ENCODE measurements around the gene IMP3.

The IMP3 gene

GRCh38 chr15:75663931-75664421 lies 24.0 kb upstream of the IMP3 start:
- ATAC-seq = no peak
- TF ChIP-seq GLIS3 (CRISPR knock-in tag; IDR thresholded peaks at IDR 0.05) (no peak), ZFP3 (CRISPR knock-in tag; IDR thresholded peaks at IDR 0.05) (no peak), ZFP30 (CRISPR knock-in tag; IDR thresholded peaks at IDR 0.05) (no peak), TOX (CRISPR knock-in tag; IDR thresholded peaks at IDR 0.05; ENCODE audit: borderline replicate concordance) (no peak), BACH2 (CRISPR knock-in tag; IDR thresholded peaks at IDR 0.05; ENCODE audit: borderline replicate concordance) (no peak), TSHZ2 (CRISPR knock-in tag; IDR thresholded peaks at IDR 0.05) (no peak), PATZ1 (CRISPR knock-in tag; IDR thresholded peaks at IDR 0.05; ENCODE audit: borderline replicate concordance) (no peak), ZNF70 (CRISPR knock-in tag; IDR thresholded peaks at IDR 0.05) (no peak), ZC3H10 (CRISPR knock-in tag; IDR thresholded peaks at IDR 0.05) (no peak), SNAI2 (CRISPR knock-in tag; IDR thresholded peaks at IDR 0.05) (no peak), PPARA (CRISPR knock-in tag; IDR thresholded peaks at IDR 0.05; ENCODE audit: borderline replicate concordance) (no peak), CSRNP3 (CRISPR knock-in tag; IDR thresholded peaks at IDR 0.05) (no peak), POU6F1 (CRISPR knock-in tag; IDR thresholded peaks at IDR 0.05; ENCODE audit: borderline replicate concordance, low read depth) (no peak), CSDC2 (CRISPR knock-in tag; IDR thresholded peaks at IDR 0.05) (no peak), RARB (CRISPR knock-in tag; IDR thresholded peaks at IDR 0.05) (no peak), ZNF8 (CRISPR knock-in tag; IDR thresholded peaks at IDR 0.05) (no peak), TCF4 (CRISPR knock-in tag; IDR thresholded peaks at IDR 0.05; ENCODE audit: borderline replicate concordance) (no peak)

- ATAC-seq = no peak
Measured at GRCh38 chr15:75662823-75663519, 22.9 kb upstream of the IMP3 start.

More at GRCh38 chr15:75662823-75663519, 22.9 kb upstream of the IMP3 start:
- no peak for TF ChIP-seq RARB (CRISPR knock-in tag; IDR thresholded peaks at IDR 0.05)
- no peak for TF ChIP-seq PATZ1 (CRISPR knock-in tag; IDR thresholded peaks at IDR 0.05; ENCODE audit: borderline replicate concordance)
- TF ChIP-seq ZFP3 (CRISPR knock-in tag; IDR thresholded peaks at IDR 0.05) = no peak
- no peak for TF ChIP-seq CSRNP3 (CRISPR knock-in tag; IDR thresholded peaks at IDR 0.05)
- no peak for TF ChIP-seq ISL1 (CRISPR knock-in tag; IDR thresholded peaks at IDR 0.05)
- TF ChIP-seq PPARA (CRISPR knock-in tag; IDR thresholded peaks at IDR 0.05; ENCODE audit: borderline replicate concordance) = no peak
- no peak for TF ChIP-seq OSR1 (CRISPR knock-in tag; IDR thresholded peaks at IDR 0.05)
- no peak for TF ChIP-seq ZC3H10 (CRISPR knock-in tag; IDR thresholded peaks at IDR 0.05)
- no peak for TF ChIP-seq GLIS3 (CRISPR knock-in tag; IDR thresholded peaks at IDR 0.05)
- no peak for TF ChIP-seq ZFP30 (CRISPR knock-in tag; IDR thresholded peaks at IDR 0.05)
- TF ChIP-seq ESRRG (CRISPR knock-in tag; IDR thresholded peaks at IDR 0.05) = no peak
- TF ChIP-seq TOX (CRISPR knock-in tag; IDR thresholded peaks at IDR 0.05; ENCODE audit: borderline replicate concordance) = no peak
- TF ChIP-seq ZNF565 (CRISPR knock-in tag; conservative IDR thresholded peaks at IDR 0.05; ENCODE audit: low read depth) = no peak
- no peak for TF ChIP-seq POU6F1 (CRISPR knock-in tag; IDR thresholded peaks at IDR 0.05; ENCODE audit: borderline replicate concordance, low read depth)

All from SK-N-SH treated with all-trans-retinoic acid at 6 μM for 48 hours (cell line).